Measurements from ENCODE around the gene DMD.

Gene DMD

GRCh38 chrX:32948130-32948529 lies 263.2 kb downstream of the DMD start:
- Histone ChIP-seq H3K4me3 (no peak overlapping the region), H3K27ac (no peak overlapping the region)
- no peak for TF ChIP-seq CTCF (IDR thresholded peaks at IDR 0.05)
- DNase-seq (ENCODE audit: low spot score) = no peak

GRCh38 chrX:32937043-32937442 lies 274.3 kb downstream of the DMD start:
- TF ChIP-seq CTCF (IDR thresholded peaks at IDR 0.05) = no peak
- no peak overlapping the region for H3K4me3 ChIP-seq
- no peak for DNase-seq (ENCODE audit: low spot score)
- no peak overlapping the region for H3K27ac ChIP-seq

- H3K27ac ChIP-seq = no peak overlapping the region
- no peak overlapping the region for H3K4me3 ChIP-seq
- TF ChIP-seq CTCF (IDR thresholded peaks at IDR 0.05) = no peak
- DNase-seq (ENCODE audit: low spot score) = no peak
Observed at GRCh38 chrX:32933548-32933947, 277.8 kb downstream of the DMD start.

GRCh38 chrX:32929040-32929439 lies 282.3 kb downstream of the DMD start:
- no peak for TF ChIP-seq CTCF (IDR thresholded peaks at IDR 0.05)

GRCh38 chrX:32896088-32896487 lies 315.3 kb downstream of the DMD start:
- no peak overlapping the region for H3K27ac ChIP-seq
- no peak for TF ChIP-seq CTCF (IDR thresholded peaks at IDR 0.05)
- no peak for DNase-seq (ENCODE audit: low spot score)
- no peak overlapping the region for H3K4me3 ChIP-seq

More at GRCh38 chrX:32929040-32929439, 282.3 kb downstream of the DMD start:
- Histone ChIP-seq H3K4me3 (no peak overlapping the region), H3K27ac (no peak overlapping the region)
- no peak for DNase-seq (ENCODE audit: low spot score)

GRCh38 chrX:32894679-32895078 lies 316.7 kb downstream of the DMD start:
- Histone ChIP-seq H3K27ac (no peak overlapping the region), H3K4me3 (no peak overlapping the region)
- TF ChIP-seq CTCF (IDR thresholded peaks at IDR 0.05) = no peak
- no peak for DNase-seq (ENCODE audit: low spot score)

- no peak overlapping the region for H3K27ac ChIP-seq
Observed at GRCh38 chrX:32893751-32894150, 317.6 kb downstream of the DMD start.

More at GRCh38 chrX:32893751-32894150, 317.6 kb downstream of the DMD start:
- no peak for DNase-seq (ENCODE audit: low spot score)
- no peak overlapping the region for H3K4me3 ChIP-seq
- no peak for TF ChIP-seq CTCF (IDR thresholded peaks at IDR 0.05)
